Left lobe of liver (tissue), 2 donors: ENCODE results near the gene KIAA0319L. TPM values are rescaled to one million over a fixed set of nuclear protein-coding genes. Genes with fewer than 3 reads are reported as not detected.
A peak's percentile ranks its signal among the peaks of the same experiment; 100 is the strongest.

ENCODE experiments used
- ATAC-seq: fragments of 200-7000 bp; cut with Tn5 transposase; one replicate; pipeline ENCODE4 v1.9.1; 2020; ENCODE audit warnings: mild to moderate bottlenecking, moderate library complexity
- DNase-seq: peaks from one replicate; pipeline ENCODE4 v3.0.0-alpha.2; 2020; ENCODE audit warnings: low spot score
- total RNA-seq: library from RNA; stranded (reverse); gene quantifications from one replicate; pipeline ENCODE4 v1.2.1, GENCODE V29; 2021
- donor health status: DM: no; HTN: no; CAD: no; lungs with moderate emphysema.
- donor health status: DM: no; HTN: yes; CAD: no.

KIAA0319L gene
- total RNA-seq, 1 donor from 2014 or later, result 49.2 TPM

DNA sequence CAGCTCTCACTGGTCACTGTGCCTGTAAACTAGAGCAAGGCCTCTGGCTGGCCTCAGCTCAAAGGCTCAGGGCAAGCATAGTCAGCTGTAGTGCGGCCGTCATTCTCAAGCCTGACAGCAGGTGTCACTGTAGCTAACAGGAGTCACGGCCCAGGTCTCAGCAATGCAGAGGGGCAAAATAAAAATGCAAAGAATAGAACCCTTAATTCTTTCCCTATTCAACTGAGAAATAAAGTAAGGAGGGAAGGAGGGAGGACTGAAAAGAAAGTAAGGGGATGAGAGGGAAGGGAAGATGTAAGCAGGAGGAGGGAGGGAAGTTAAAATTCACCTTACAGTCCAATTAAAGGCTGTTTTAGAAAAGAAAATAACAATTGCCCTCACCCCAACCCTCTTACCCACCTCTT, 106.1 kb downstream of the KIAA0319L start:
- ATAC-seq (peak; percentile 87), DNase-seq (peak; percentile 84)

DNA sequence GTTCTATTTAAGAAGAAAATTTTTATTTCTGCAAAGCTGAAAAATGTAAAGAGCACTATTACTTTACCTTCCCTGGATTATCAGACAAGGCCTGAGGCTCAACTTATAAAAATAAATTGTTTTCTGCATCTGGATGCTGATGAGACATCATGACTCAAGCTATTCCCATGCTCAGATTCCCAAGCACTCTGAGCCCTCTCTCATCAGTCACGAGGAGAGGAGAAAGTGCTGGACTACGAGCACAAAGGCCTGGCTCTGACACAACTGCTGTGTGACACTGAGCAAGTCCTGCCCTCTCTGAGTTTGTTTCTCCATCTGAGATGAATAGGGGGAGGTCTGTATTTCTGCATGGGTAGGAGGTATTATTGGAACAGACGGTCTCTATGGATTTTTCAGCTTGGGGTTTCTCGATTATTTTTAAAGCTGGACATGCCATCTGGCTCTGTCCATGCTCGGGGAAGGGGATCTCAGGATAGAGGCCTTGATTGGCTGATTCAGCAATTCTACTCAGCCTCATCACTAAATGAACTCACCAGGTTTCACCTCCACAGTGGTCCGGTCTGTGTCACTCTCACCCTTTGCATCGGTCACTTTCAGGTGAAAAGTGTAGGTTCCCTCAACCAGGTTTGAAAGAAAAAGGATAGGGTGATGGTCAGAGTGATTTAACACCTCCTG, 107.7 kb downstream of the KIAA0319L start:
- DNase-seq (no peak), ATAC-seq (no peak)

DNA sequence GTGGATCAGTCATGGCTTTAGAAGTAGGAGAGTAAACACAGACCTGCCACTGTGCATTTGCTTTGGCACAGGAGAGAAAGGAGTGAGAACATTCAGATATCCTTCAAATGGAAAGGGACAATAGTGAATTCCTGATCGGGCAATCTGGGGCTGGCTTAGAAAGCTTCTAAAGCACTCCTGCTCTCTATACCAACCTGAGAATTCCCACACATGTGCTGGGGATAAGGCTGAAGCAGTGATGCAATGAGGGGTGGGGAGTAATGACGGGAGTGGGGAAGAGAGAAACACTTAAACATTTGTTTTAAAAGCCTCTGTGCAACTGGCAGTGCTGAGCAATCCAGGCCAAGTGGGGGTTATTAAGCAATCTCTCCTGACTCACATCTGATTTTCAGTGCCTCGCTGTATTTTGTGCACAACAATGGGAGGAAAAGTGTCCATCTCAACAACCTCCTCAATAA, 108.8 kb downstream of the KIAA0319L start:
- ATAC-seq, result peak; percentile 70
- peak; percentile 68 for DNase-seq

DNA sequence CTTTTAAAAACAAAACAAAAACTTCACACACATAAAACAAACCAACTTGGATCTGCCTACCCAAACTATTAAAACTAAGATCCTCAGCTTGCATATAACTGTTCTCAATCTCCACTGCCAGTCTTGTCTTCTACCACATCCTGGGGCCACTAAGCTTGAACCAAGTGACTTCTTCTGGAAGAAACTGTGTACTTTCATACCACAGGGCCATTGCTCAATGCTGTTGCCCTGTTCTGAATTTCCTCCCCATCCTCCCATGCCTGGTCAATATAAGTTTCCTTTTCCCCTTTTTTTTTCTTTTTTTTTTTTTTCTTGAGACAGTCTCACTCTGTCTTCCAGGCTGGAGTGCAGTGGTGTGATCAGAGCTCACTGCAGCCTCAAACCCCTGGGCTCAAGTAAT, 109.9 kb downstream of the KIAA0319L start:
- no peak for DNase-seq
- peak; percentile 12 for ATAC-seq

DNA sequence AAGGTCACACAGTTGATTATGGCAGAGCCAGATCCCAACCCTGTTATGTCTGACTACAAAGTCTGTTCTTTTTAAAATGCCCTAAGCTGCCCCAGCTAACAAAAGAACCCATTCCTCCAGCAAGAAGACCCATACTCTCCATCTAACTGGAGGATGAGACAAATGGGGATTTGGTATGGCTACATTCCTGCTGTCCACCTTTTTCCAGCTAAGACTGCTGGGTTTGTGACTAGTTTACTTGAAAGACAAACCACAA, 112.8 kb downstream of the KIAA0319L start:
- no peak for ATAC-seq
- DNase-seq, result no peak

GRCh38 chr1:35443768-35444518, 113.3 kb downstream of the KIAA0319L start:
- ATAC-seq (no peak), DNase-seq (no peak)

GRCh38 chr1:35442734-35443133, 114.5 kb downstream of the KIAA0319L start:
- ATAC-seq, result no peak
- DNase-seq, result no peak

GRCh38 chr1:35441926-35442579, 115.2 kb downstream of the KIAA0319L start:
- ATAC-seq, result no peak

GRCh38 chr1:35439626-35440025, 117.6 kb downstream of the KIAA0319L start:
- no peak for ATAC-seq
- DNase-seq, result no peak

More at GRCh38 chr1:35441926-35442579, 115.2 kb downstream of the KIAA0319L start:
- DNase-seq, result no peak

- DNase-seq (no peak), ATAC-seq (no peak)
Measured at GRCh38 chr1:35437200-35437599, 120.0 kb downstream of the KIAA0319L start.

DNA sequence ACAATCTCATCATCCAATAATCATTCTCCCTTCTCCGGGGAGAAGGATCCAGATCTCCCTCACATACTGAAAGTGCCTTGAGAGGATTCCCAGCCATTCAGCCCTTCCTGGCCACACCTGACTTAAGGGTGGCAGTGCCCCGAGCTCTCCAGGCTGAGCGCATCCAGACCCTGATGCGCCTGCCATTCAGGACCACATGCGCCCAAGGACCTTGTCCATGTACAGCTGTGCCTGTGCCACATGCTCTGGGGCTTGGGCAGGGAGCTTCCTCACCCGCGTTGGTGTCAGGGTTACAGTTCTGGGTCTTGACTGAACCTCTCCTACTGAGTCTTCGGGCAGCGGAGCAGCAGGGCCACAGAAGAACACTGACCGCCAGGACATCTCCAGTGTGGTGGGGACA, 121.1 kb downstream of the KIAA0319L start:
- no peak for DNase-seq
- ATAC-seq, result no peak

DNA sequence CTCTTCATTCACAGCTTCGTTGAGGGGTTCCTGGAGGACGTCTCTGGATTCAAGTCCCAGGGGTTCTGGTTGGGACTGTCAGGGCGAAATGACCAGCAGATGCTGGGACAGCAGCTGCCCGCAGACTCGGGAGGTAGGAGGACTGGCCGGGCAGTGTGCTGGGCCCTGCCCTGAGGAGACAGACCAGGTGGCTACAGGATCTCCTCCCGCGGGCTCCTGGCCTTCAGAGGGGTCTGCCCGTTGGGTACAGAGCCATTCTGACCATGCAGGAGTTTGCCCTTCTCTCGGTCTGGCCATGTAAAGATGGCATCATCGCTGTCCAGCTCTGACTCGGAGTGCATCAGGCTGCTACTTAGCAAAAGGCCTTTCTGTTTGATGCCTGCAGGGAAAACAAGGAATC, 122.5 kb downstream of the KIAA0319L start:
- no peak for ATAC-seq
- no peak for DNase-seq

- ATAC-seq, result no peak
- DNase-seq, result no peak
Measured at GRCh38 chr1:35433714-35434113, 123.5 kb downstream of the KIAA0319L start.

GRCh38 chr1:35432231-35432630, 125.0 kb downstream of the KIAA0319L start:
- DNase-seq, result no peak
- ATAC-seq, result no peak

DNA sequence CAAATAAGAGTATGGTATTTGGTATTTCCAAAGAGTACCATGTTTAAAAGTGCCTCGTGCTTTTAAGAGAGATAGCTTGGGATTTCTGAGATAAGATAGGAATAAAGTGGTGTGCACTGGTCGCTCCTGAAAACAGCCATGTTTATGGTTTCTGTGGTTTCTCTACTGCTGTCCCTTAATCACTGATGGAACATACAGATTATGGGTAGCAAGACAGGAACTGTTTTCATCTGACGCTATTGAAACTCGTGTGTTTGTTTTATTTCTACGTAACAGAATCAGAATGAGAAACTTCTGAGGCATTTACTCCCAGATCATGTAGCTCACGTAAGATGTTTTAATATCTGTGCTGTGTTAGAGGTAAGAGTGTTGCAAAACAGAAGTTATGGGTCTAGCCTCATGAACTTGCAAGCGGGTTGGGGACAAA, 126.0 kb downstream of the KIAA0319L start:
- DNase-seq (no peak), ATAC-seq (no peak)

- ATAC-seq (no peak), DNase-seq (no peak)
Measured at GRCh38 chr1:35430762-35431161, 126.4 kb downstream of the KIAA0319L start.

DNA sequence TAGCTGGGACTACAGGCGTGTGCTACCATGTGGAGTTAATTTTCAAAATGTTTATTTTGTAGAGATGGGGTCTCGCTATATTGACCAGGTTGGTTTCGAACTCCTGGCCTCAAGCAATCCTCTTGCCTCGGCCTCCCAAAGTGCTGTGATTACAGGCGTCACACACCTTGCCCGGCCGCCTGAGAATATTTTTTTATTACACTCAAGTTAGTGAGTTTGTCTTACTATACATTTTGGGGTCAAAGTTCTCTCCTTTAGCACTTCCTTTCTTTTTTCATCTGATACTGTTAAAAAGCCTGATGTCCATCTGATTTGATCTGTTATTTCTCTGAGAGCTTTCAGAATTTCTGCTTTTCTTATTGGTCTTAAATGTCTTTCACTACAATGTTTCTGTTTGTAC, 128.8 kb downstream of the KIAA0319L start:
- no peak for ATAC-seq
- DNase-seq, result no peak

- ATAC-seq (no peak), DNase-seq (no peak)
Measured at GRCh38 chr1:35426097-35426586, 131.1 kb downstream of the KIAA0319L start.

- ATAC-seq (no peak), DNase-seq (no peak)
Measured at GRCh38 chr1:35408925-35409324, 148.3 kb downstream of the KIAA0319L start.

DNA sequence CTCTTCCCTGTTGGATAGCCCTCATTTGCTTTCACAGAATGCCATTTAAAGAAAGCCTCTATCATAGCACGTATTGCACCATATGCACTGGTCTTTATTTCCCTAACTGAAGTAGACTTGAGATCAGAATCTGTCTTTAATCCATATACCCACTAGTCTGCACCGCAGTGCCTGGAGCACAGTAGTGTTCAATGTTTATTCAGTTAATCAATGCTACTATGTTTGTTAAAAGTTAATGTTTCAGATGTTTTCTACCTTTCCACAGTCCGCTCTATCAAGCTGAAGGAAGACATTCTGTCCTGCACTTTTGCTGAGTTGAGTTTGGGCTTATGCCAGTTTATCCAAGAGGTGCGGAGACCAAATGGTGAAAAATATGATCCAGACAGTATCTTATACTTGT, 149.5 kb downstream of the KIAA0319L start:
- DNase-seq (no peak), ATAC-seq (peak; percentile 94)

- DNase-seq (no peak), ATAC-seq (no peak)
Measured at GRCh38 chr1:35406103-35406502, 151.1 kb downstream of the KIAA0319L start.

- DNase-seq (no peak), ATAC-seq (no peak)
Measured at GRCh38 chr1:35401049-35401448, 156.2 kb downstream of the KIAA0319L start.
